GM12878 (cell line): ENCODE data around the gene KCNK1. TPM values are rescaled to one million over a fixed set of nuclear protein-coding genes. Genes with fewer than 3 reads are reported as not detected.

Source experiments
- CBX5 ChIP-seq: sonication (generic); IDR thresholded peaks from 2 replicates; pipeline ENCODE4 v1.6.1; 2016; ENCODE audit warnings: low read depth, moderate library complexity, mild to moderate bottlenecking, inconsistent platforms
- HDAC2 ChIP-seq: fragments of 200-600 bp; sonication (generic); IDR thresholded peaks from 2 replicates; pipeline ENCODE4 v1.6.1; 2017
- IKZF1 ChIP-seq: fragments of 450-650 bp; conservative IDR thresholded peaks from 2 replicates; pipeline ENCODE4 v1.6.1; 2017; ENCODE audit warnings: antibody characterized with exemption, mild to moderate bottlenecking
- KLF5 ChIP-seq: fragments of 450-650 bp; IDR thresholded peaks from 2 replicates; pipeline ENCODE4 v1.6.1; 2014; ENCODE audit warnings: mild to moderate bottlenecking; ENCODE audit not compliant: partially characterized antibody
- MEF2A ChIP-seq: IDR thresholded peaks from 2 replicates; pipeline ENCODE4 v1.6.1; 2011; ENCODE audit warnings: low read depth, mild to moderate bottlenecking, low read length, moderate library complexity; ENCODE audit not compliant: insufficient read depth
- NFIC ChIP-seq: IDR thresholded peaks from 2 replicates; pipeline ENCODE4 v1.6.1; 2012; ENCODE audit warnings: low read depth, mild to moderate bottlenecking, inconsistent platforms, low read length, moderate library complexity
- NFYB ChIP-seq: IDR thresholded peaks from 2 replicates; pipeline ENCODE4 v1.6.1; 2011; ENCODE audit warnings: low read depth, mild to moderate bottlenecking, low read length, improper control_type of control experiment, moderate library complexity; ENCODE audit not compliant: insufficient read depth
- POU2F2 ChIP-seq: IDR thresholded peaks from 3 replicates; pipeline ENCODE4 v1.6.1; 2011; ENCODE audit warnings: low read depth, mild to moderate bottlenecking, low read length, borderline replicate concordance
- RAD51 ChIP-seq: fragments of 450-650 bp; IDR thresholded peaks from 2 replicates; pipeline ENCODE4 v1.6.1; 2016; ENCODE audit warnings: moderate library complexity, mild to moderate bottlenecking, inconsistent platforms
- REST ChIP-seq: IDR thresholded peaks from 2 replicates; pipeline ENCODE4 v1.6.1; 2012; ENCODE audit warnings: mild to moderate bottlenecking, low read depth, low read length
- SREBF2 ChIP-seq: IDR thresholded peaks from 2 replicates; pipeline ENCODE4 v1.6.1; 2012; ENCODE audit warnings: mild to moderate bottlenecking, low read length
- ZBTB33 ChIP-seq: fragments of 450-650 bp; IDR thresholded peaks from 2 replicates; pipeline ENCODE4 v1.6.1; 2017; ENCODE audit warnings: mild to moderate bottlenecking
- ZNF274 ChIP-seq: IDR thresholded peaks from one replicate; pipeline ENCODE4 v1.8.0; 2011; ENCODE audit not compliant: insufficient read length, insufficient read depth
- polyA plus RNA-seq, 11 experiments: library from polyadenylated mRNA; depleted of rRNA in 4 of 11; unstranded in 6 of 11; stranded (reverse) in 5 of 11; fragments of >200 nt; fragmentation: Nextera tagmentation in 4 of 11; fragmentation: Illumina TruSeq in 1 of 11; extraction: Ambion mirVana in 4 of 11; extraction: Trizol in 1 of 11; gene quantifications; 1 replicate in 1 of 11; 2 replicates in 10 of 11; pipeline versions ENCODE4 v1.2.1 to v1.2.3, GENCODE V29; 2011 to 2016; ENCODE audit warnings: inconsistent platforms in 2 of 11, missing spikeins in 2 of 11, low read depth in 1 of 11
- total RNA-seq, 4 experiments: library from RNA; depleted of rRNA in 3 of 4; stranded (reverse); fragments of >200 nt in 3 of 4; fragmentation: Illumina TruSeq in 1 of 4; extraction: Trizol in 1 of 4; gene quantifications; 2 replicates each; pipeline versions ENCODE4 v1.2.1 to v1.2.3, GENCODE V29; 2013 to 2021
- TF ChIP-seq, protein P1 (sequence below): fragments of 450-650 bp; IDR thresholded peaks from 2 replicates; pipeline ENCODE4 v1.6.1; 2017; ENCODE audit warnings: mild to moderate bottlenecking, low read depth, inconsistent platforms; ENCODE audit not compliant: poor library complexity, severe bottlenecking

The KCNK1 gene
- total and polyA plus RNA-seq, 10 of the 15 experiments (the other 5 are each of a cell fraction or from before 2014, with no cell fraction given) = 9.4 to 27.6 (median 15.1) TPM

GRCh38 chr1:233695901-233696300 lies 82.0 kb downstream of the KCNK1 start (continued):
- TF ChIP-seq ZBTB33 (no peak), ZNF274 (no peak), MEF2A (0 out of 2 replicates have a peak, but pooled peaks have one; percentile 56), POU2F2 (no peak), NFYB (no peak), RAD51 (no peak), IKZF1 (no peak), CBX5 (peak; percentile 84), HDAC2 (no peak), REST (no peak), NFIC (peak; percentile 55), KLF5 (peak; percentile 76), SREBF2 (no peak)
- TF ChIP-seq, protein P1, sequence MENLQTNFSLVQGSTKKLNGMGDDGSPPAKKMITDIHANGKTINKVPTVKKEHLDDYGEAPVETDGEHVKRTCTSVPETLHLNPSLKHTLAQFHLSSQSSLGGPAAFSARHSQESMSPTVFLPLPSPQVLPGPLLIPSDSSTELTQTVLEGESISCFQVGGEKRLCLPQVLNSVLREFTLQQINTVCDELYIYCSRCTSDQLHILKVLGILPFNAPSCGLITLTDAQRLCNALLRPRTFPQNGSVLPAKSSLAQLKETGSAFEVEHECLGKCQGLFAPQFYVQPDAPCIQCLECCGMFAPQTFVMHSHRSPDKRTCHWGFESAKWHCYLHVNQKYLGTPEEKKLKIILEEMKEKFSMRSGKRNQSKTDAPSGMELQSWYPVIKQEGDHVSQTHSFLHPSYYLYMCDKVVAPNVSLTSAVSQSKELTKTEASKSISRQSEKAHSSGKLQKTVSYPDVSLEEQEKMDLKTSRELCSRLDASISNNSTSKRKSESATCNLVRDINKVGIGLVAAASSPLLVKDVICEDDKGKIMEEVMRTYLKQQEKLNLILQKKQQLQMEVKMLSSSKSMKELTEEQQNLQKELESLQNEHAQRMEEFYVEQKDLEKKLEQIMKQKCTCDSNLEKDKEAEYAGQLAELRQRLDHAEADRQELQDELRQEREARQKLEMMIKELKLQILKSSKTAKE = peak; percentile 77
